K562 (cell line): Measurements from ENCODE around the gene CYB561A3. TPM values are rescaled to one million over a fixed set of nuclear protein-coding genes. Genes with fewer than 3 reads are reported as not detected.

Source experiments
- ATAC-seq: fragments of 200-7000 bp; cut with Tn5 transposase; 3 replicates; pipeline ENCODE4 v1.9.1; 2020; ENCODE audit warnings: moderate library complexity
- BruUV-seq: library from RNA; stranded (reverse); fragments of 400-500 nt; replicated peaks from 2 replicates; lab custom pipeline; 2021; lab: Mats Ljungman, UMichigan
- CTCF ChIA-PET: fragments of 300-600 bp; formaldehyde crosslinking; extraction: SDS; loops from one replicate; lab custom pipeline; 2021; ENCODE audit warnings: low intra/inter-chr PET ratio; lab: Yijun Ruan, JAX
- POLR2A ChIA-PET: fragments of 300-600, 350-650 bp; sonication (Branson Sonifier 250); formaldehyde crosslinking; extraction: SDS; loops from one replicate; lab custom pipeline; 2021; ENCODE audit warnings: antibody characterized with exemption, inconsistent platforms; lab: Yijun Ruan, JAX
- DNase-seq, 4 experiments: peaks; one replicate each; pipeline versions ENCODE4 v3.0.0 to v3.0.0-alpha.2; 2011 to 2018; ENCODE audit warnings: low spot score in 3 of 4, mixed read lengths in 3 of 4; ENCODE audit errors: extremely low read depth in 1 of 4
- FAIRE-seq: peaks from 2 replicates; lab custom pipeline; 2011; peaks lifted over from hg19 to GRCh38; lab: Jason Lieb, UNC
- H2AFZ ChIP-seq: 2 replicates; pipeline ENCODE4 v1.6.0; 2011; ENCODE audit warnings: low read depth, low read length, control low read depth, inconsistent platforms
- H3K27ac ChIP-seq: fragments of 200-600 bp; 3 replicates; pipeline ENCODE4 v1.8.0; 2011; ENCODE audit warnings: low read depth, mild to moderate bottlenecking, control low read depth, inconsistent platforms, low read length, moderate library complexity, mixed read lengths; ENCODE audit errors: extremely low read depth
- H3K27me3 ChIP-seq, 2 experiments: fragments of 300-600 bp in 1 of 2; 2 replicates in 1 of 2; 3 replicates in 1 of 2; pipeline versions ENCODE4 v1.6.0 to v1.8.0; 2011; ENCODE audit warnings: inconsistent platforms in 2 of 2, low read length in 2 of 2, mild to moderate bottlenecking in 1 of 2, mixed read lengths in 1 of 2, moderate library complexity in 1 of 2; ENCODE audit not compliant: control insufficient read depth in 2 of 2, insufficient read depth in 2 of 2
- H3K36me3 ChIP-seq: fragments of 300-600 bp; 3 replicates; pipeline ENCODE4 v1.8.0; 2011; ENCODE audit warnings: mild to moderate bottlenecking, low read length, inconsistent platforms; ENCODE audit not compliant: control insufficient read depth, insufficient read depth
- H3K4me1 ChIP-seq, 2 experiments: fragments of 200-600 bp in 1 of 2; replicated peaks in 1 of 2; 2 replicates in 1 of 2; 3 replicates in 1 of 2; pipeline versions ENCODE4 v1.5.1 to v1.8.0; 2011; ENCODE audit warnings: inconsistent platforms in 2 of 2, low read length in 2 of 2, mild to moderate bottlenecking in 1 of 2, mixed read lengths in 1 of 2, moderate library complexity in 1 of 2; ENCODE audit not compliant: control insufficient read depth in 2 of 2, insufficient read depth in 2 of 2
- H3K4me2 ChIP-seq: 2 replicates; pipeline ENCODE4 v1.6.1; 2011; ENCODE audit warnings: low read length, control low read depth, inconsistent platforms, mixed read lengths; ENCODE audit not compliant: insufficient read depth
- H3K4me3 ChIP-seq: fragments of 200-600 bp; sonication (generic), shearing (Covaris generic); 2 replicates; pipeline ENCODE4 v1.5.1; 2016; ENCODE audit warnings: control low read depth, inconsistent platforms
- H3K79me2 ChIP-seq: fragments of 200-600 bp; 3 replicates; pipeline ENCODE4 v1.8.0; 2011; ENCODE audit warnings: low read length, inconsistent platforms; ENCODE audit not compliant: control insufficient read depth, insufficient read depth
- H3K9ac ChIP-seq, 2 experiments: 2 replicates each; pipeline versions ENCODE4 v1.6.0 to v1.6.1; 2011; ENCODE audit warnings: low read depth in 2 of 2, low read length in 2 of 2, control low read depth in 1 of 2, inconsistent platforms in 1 of 2, mild to moderate bottlenecking in 1 of 2, mixed read lengths in 1 of 2; ENCODE audit not compliant: insufficient read depth in 1 of 2
- H3K9me1 ChIP-seq: one replicate; pipeline ENCODE4 v1.6.0; 2011; ENCODE audit warnings: inconsistent platforms, mild to moderate bottlenecking, low read length, moderate library complexity; ENCODE audit not compliant: control insufficient read depth, insufficient read depth
- H3K9me3 ChIP-seq: replicated peaks from 2 replicates; pipeline ENCODE4 v1.5.1; 2011; ENCODE audit warnings: low read depth, low read length, inconsistent platforms; ENCODE audit not compliant: control insufficient read depth, insufficient read depth
- H4K20me1 ChIP-seq: replicated peaks from 2 replicates; pipeline ENCODE4 v1.6.1; 2011; ENCODE audit warnings: low read length, inconsistent platforms, mixed read lengths; ENCODE audit not compliant: control insufficient read depth, insufficient read depth
- EHMT2 ChIP-seq: fragments of 450-650 bp; IDR thresholded peaks from 2 replicates; pipeline ENCODE4 v1.6.1; 2018; ENCODE audit warnings: antibody characterized with exemption
- HOXB6 ChIP-seq: fragments of 250-450 bp; sonication (Bioruptor Pico); IDR thresholded peaks from 2 replicates; pipeline ENCODE4 v1.5.1; 2022; ENCODE audit warnings: mild to moderate bottlenecking, borderline replicate concordance
- KDM5B ChIP-seq: fragments of 200-600 bp; sonication (generic); IDR thresholded peaks from 2 replicates; pipeline ENCODE4 v1.6.1; 2012; ENCODE audit warnings: low read depth, mild to moderate bottlenecking, moderate library complexity, low read length, control low read depth, inconsistent platforms; ENCODE audit not compliant: insufficient replicate concordance
- KLF16 ChIP-seq: IDR thresholded peaks from 2 replicates; pipeline ENCODE4 v1.6.1; 2016; ENCODE audit warnings: antibody characterized with exemption
- NFIX ChIP-seq: fragments of 250-450 bp; sonication (Bioruptor Pico); IDR thresholded peaks from 2 replicates; pipeline ENCODE4 v1.4.0; 2020; ENCODE audit warnings: low read depth, mild to moderate bottlenecking, moderate library complexity
- POLR2AphosphoS5 ChIP-seq: IDR thresholded peaks from 2 replicates; pipeline ENCODE4 v1.6.1; 2011; ENCODE audit warnings: mild to moderate bottlenecking, low read depth, low read length, moderate library complexity; ENCODE audit not compliant: control insufficient read depth, insufficient read depth
- POLR3A ChIP-seq: IDR thresholded peaks from 2 replicates; pipeline ENCODE4 v1.6.1; 2011; ENCODE audit warnings: borderline replicate concordance, mild to moderate bottlenecking, moderate library complexity; ENCODE audit not compliant: insufficient read length, insufficient read depth; ENCODE audit errors: extremely low read depth
- RFX1 ChIP-seq: fragments of 450-650 bp; IDR thresholded peaks from 2 replicates; pipeline ENCODE4 v1.6.1; 2016; ENCODE audit warnings: mild to moderate bottlenecking, moderate library complexity
- STAG1 ChIP-seq: sonication (generic); formaldehyde crosslinking; IDR thresholded peaks from 2 replicates; pipeline ENCODE4 v1.5.0; 2020; ENCODE audit warnings: missing genetic modification reagents, borderline replicate concordance
- YBX1 ChIP-seq: fragments of 450-650 bp; IDR thresholded peaks from 2 replicates; pipeline ENCODE4 v1.7.1; 2016; ENCODE audit warnings: mild to moderate bottlenecking
- WGBS: fragments of 100-300 bp; shearing (Covaris generic); methylation state at CpG from one replicate; pipeline ENCODE4 v1.1.6; 2016; ENCODE audit warnings: low coverage, mixed read lengths; ENCODE audit not compliant: insufficient coverage; ENCODE audit errors: missing lambda C conversion rate; 5-methylcytosine and 5-hydroxymethylcytosine counted together
- in situ Hi-C: fragments of 300-500 bp; cut with MboI; formaldehyde crosslinking; loops from 4 replicates; pipeline ENCODE4 v1.15.0; 2018; ENCODE audit warnings: inconsistent platforms, mixed read lengths
- intact Hi-C: fragments of 100-400 bp; cut with micrococcal nuclease; formaldehyde crosslinking; loops from 2 replicates; pipeline ENCODE4 v1.14.2; 2022
- polyA plus RNA-seq, 8 experiments: library from polyadenylated mRNA; depleted of rRNA in 4 of 8; stranded (reverse) in 5 of 8; unstranded in 3 of 8; fragments of >200 nt; fragmentation: Nextera tagmentation in 2 of 8; fragmentation: Illumina TruSeq in 1 of 8; extraction: Ambion mirVana in 2 of 8; extraction: Trizol in 1 of 8; gene quantifications; 2 replicates each; pipeline versions ENCODE4 v1.2.1 to v1.2.3, GENCODE V29; 2011 to 2014; ENCODE audit warnings: inconsistent platforms in 1 of 8, missing spikeins in 1 of 8
- total RNA-seq, 7 experiments: library from RNA; depleted of rRNA in 6 of 7; stranded (reverse); fragments of >200 nt in 6 of 7; fragmentation: Illumina TruSeq in 2 of 7; extraction: Trizol in 2 of 7; gene quantifications; 2 replicates each; pipeline versions ENCODE4 v1.2.1 to v1.2.3, GENCODE V29; 2011 to 2021; ENCODE audit warnings: low replicate concordance in 1 of 7
- TF ChIP-seq, protein P1 (sequence below): fragments of 250-450 bp; sonication (Bioruptor Pico); IDR thresholded peaks from 2 replicates; pipeline ENCODE4 v1.4.0; 2020
- TF ChIP-seq, protein P2 (sequence below): sonication (generic); formaldehyde crosslinking; IDR thresholded peaks from 2 replicates; pipeline ENCODE4 v1.8.0; 2022; ENCODE audit warnings: mild to moderate bottlenecking, missing genetic modification reagents

The CYB561A3 gene
- total and polyA plus RNA-seq, 9 of the 15 experiments (the other 6 are each of a cell fraction or from before 2014, with no cell fraction given): 29.2 to 78.9 (median 37.9) TPM

DNA sequence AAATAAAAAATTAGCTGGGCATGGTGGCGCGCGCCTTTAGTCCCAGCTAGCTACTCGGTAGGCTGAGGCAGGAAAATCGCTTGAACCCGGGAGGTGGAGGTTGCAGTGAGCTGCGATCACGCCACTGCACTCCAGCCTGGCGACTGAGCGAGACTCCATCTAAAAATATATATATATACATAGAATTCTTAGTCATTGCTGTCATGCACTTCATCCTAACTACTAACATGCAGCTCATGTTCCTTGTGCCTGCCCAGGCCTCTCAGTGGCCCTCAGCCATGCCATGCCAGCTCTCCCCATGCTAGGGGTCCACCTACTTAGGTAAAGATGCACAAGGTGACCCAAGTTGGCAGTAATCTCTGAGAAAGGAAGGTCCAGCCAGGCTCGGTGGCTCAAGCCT, 3.1 kb downstream of the CYB561A3 start:
- Histone ChIP-seq H3K79me2 (peaks cover 42% of the 10 kb centered on the region), H3K9me3 (no peaks in the 10 kb centered on the region), H3K9me1 (peaks cover 3% of the 10 kb centered on the region), H4K20me1 (no peaks in the 10 kb centered on the region), H3K27me3 (no peaks in the 10 kb centered on the region), H3K36me3 (peaks cover 20% of the 10 kb centered on the region), H3K4me1 (peaks cover 32% of the 10 kb centered on the region in 2 experiments), H3K27ac (no peak overlapping the region), H3K4me2 (no peak overlapping the region), H3K9ac (no peak overlapping the region), H2AFZ (no peak overlapping the region), H3K4me3 (no peak overlapping the region)
- ChIA-PET CTCF (interaction anchor here (1.2 kb wide), 1 partner anchor 27 kb away, joined by 6 read pairs; no protein-coding TSS in a partner anchor), POLR2A (interaction anchor here (1.0 to 4.6 kb wide), 6 partner anchors 10 to 445 kb away, joined by 3 to 37 read pairs (median 5); partner anchors contain the start of gene TMEM109)
- in situ Hi-C loops (no loop called here), intact Hi-C loops (no loop called here)
- no peak for FAIRE-seq
- DNase-seq: no peak
- BruUV-seq: no TSS peak
- 98% methylated on average over 10 of the region's 11 CpGs for WGBS
- ATAC-seq: no peak
- no peak for TF ChIP-seq POLR3A
- TF ChIP-seq, protein P1, sequence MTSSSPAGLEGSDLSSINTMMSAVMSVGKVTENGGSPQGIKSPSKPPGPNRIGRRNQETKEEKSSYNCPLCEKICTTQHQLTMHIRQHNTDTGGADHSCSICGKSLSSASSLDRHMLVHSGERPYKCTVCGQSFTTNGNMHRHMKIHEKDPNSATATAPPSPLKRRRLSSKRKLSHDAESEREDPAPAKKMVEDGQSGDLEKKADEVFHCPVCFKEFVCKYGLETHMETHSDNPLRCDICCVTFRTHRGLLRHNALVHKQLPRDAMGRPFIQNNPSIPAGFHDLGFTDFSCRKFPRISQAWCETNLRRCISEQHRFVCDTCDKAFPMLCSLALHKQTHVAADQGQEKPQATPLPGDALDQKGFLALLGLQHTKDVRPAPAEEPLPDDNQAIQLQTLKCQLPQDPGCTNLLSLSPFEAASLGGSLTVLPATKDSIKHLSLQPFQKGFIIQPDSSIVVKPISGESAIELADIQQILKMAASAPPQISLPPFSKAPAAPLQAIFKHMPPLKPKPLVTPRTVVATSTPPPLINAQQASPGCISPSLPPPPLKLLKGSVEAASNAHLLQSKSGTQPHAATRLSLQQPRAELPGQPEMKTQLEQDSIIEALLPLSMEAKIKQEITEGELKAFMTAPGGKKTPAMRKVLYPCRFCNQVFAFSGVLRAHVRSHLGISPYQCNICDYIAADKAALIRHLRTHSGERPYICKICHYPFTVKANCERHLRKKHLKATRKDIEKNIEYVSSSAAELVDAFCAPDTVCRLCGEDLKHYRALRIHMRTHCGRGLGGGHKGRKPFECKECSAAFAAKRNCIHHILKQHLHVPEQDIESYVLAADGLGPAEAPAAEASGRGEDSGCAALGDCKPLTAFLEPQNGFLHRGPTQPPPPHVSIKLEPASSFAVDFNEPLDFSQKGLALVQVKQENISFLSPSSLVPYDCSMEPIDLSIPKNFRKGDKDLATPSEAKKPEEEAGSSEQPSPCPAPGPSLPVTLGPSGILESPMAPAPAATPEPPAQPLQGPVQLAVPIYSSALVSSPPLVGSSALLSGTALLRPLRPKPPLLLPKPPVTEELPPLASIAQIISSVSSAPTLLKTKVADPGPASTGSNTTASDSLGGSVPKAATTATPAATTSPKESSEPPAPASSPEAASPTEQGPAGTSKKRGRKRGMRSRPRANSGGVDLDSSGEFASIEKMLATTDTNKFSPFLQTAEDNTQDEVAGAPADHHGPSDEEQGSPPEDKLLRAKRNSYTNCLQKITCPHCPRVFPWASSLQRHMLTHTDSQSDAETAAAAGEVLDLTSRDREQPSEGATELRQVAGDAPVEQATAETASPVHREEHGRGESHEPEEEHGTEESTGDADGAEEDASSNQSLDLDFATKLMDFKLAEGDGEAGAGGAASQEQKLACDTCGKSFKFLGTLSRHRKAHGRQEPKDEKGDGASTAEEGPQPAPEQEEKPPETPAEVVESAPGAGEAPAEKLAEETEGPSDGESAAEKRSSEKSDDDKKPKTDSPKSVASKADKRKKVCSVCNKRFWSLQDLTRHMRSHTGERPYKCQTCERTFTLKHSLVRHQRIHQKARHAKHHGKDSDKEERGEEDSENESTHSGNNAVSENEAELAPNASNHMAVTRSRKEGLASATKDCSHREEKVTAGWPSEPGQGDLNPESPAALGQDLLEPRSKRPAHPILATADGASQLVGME (CRISPR knock-in tag): no peak
- no peak for TF ChIP-seq KDM5B
- TF ChIP-seq STAG1 (CRISPR knock-in tag): no peak
- TF ChIP-seq, protein P2, sequence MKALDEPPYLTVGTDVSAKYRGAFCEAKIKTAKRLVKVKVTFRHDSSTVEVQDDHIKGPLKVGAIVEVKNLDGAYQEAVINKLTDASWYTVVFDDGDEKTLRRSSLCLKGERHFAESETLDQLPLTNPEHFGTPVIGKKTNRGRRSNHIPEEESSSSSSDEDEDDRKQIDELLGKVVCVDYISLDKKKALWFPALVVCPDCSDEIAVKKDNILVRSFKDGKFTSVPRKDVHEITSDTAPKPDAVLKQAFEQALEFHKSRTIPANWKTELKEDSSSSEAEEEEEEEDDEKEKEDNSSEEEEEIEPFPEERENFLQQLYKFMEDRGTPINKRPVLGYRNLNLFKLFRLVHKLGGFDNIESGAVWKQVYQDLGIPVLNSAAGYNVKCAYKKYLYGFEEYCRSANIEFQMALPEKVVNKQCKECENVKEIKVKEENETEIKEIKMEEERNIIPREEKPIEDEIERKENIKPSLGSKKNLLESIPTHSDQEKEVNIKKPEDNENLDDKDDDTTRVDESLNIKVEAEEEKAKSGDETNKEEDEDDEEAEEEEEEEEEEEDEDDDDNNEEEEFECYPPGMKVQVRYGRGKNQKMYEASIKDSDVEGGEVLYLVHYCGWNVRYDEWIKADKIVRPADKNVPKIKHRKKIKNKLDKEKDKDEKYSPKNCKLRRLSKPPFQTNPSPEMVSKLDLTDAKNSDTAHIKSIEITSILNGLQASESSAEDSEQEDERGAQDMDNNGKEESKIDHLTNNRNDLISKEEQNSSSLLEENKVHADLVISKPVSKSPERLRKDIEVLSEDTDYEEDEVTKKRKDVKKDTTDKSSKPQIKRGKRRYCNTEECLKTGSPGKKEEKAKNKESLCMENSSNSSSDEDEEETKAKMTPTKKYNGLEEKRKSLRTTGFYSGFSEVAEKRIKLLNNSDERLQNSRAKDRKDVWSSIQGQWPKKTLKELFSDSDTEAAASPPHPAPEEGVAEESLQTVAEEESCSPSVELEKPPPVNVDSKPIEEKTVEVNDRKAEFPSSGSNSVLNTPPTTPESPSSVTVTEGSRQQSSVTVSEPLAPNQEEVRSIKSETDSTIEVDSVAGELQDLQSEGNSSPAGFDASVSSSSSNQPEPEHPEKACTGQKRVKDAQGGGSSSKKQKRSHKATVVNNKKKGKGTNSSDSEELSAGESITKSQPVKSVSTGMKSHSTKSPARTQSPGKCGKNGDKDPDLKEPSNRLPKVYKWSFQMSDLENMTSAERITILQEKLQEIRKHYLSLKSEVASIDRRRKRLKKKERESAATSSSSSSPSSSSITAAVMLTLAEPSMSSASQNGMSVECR (CRISPR knock-in tag): no peak
- TF ChIP-seq HOXB6 (CRISPR knock-in tag): no peak
- no peak for TF ChIP-seq NFIX (CRISPR knock-in tag)
- no peak for TF ChIP-seq POLR2AphosphoS5
- no peak for TF ChIP-seq YBX1
- no peak for TF ChIP-seq KLF16
- no peak for TF ChIP-seq RFX1
- TF ChIP-seq EHMT2: no peak
